ENCODE data around the gene CASD1.

CASD1 gene

DNA sequence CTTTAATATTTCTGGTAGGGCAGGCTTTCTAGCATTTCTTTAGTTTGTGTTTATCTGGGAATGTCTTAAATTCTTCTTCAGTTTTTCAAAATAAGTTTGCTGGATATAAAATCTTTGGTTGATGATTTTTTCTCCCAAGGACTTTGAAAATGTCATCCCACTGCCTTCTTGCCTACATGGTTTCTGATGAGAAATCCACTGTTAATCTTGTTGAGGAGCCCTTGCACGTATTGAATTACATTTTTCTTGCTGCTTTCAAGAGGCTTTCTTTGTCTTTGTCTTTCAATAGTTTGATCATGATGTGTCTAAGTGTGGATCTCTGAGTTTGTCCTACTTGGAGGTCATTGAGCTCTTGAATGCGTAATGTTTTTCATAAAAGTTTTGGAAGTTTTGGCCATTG lies 66.0 kb downstream of the CASD1 start:
- Histone ChIP-seq H3F3A (ENCODE audit: insufficient read depth, low read length) (no peaks in the 10 kb centered on the region), H2AFZ (ENCODE audit: low read length) (no peak overlapping the region), H3K27me3 (replicated peaks; ENCODE audit: insufficient read depth, low read length) (no peaks in the 10 kb centered on the region), H3K36me3 (replicated peaks; ENCODE audit: insufficient read depth, low read length) (no peaks in the 10 kb centered on the region), H3K4me1 (ENCODE audit: low read length) (peaks cover 12% of the 10 kb centered on the region; the same call in 1 of the 2 replicates), H3K4me3 (ENCODE audit: low read length) (no peak overlapping the region), H3K4me2 (ENCODE audit: low read depth, low read length) (no peak overlapping the region), H3K79me2 (ENCODE audit: low read length) (no peaks in the 10 kb centered on the region), H3K9ac (ENCODE audit: low read length) (no peak overlapping the region), H4K20me1 (ENCODE audit: insufficient read depth, low read length) (no peaks in the 10 kb centered on the region), H3K9me3 (replicated peaks; ENCODE audit: insufficient read depth, low read length) (no peaks in the 10 kb centered on the region), H3K27ac (ENCODE audit: low read length) (no peak overlapping the region), H3K9me2 (replicated peaks; ENCODE audit: insufficient read depth, low read length) (no peaks in the 10 kb centered on the region)
- TF ChIP-seq EZH2 (optimal IDR thresholded peaks at IDR 0.05; ENCODE audit: low read depth, low read length) (no peak), EZH2phosphoT487 (IDR thresholded peaks at IDR 0.05; ENCODE audit: low read length) (no peak), CTCF (IDR thresholded peaks at IDR 0.05; ENCODE audit: low read length) (no peak)
- no peak for DNase-seq

DNA sequence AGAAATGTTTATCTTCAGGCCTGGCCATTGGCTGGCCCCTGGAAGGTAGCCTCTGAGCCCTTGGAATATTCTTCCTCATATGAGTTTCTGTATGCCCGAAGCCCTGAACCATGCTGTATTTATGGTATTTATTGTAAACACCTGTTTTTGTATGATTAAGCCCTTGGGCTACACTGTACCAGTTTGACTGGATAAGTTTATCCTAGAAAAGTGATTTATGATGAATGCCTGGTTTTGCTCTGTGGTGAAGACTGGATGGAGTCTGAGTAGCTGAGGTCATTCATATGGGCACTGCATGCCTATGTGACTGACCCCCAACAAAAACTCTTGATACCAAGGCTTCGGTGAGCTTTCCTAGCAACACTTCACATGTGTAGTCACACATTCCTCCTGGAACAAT lies 66.7 kb downstream of the CASD1 start:
- Histone ChIP-seq H4K20me1 (ENCODE audit: insufficient read depth, low read length) (no peaks in the 10 kb centered on the region), H3F3A (ENCODE audit: insufficient read depth, low read length) (no peaks in the 10 kb centered on the region), H3K27ac (ENCODE audit: low read length) (no peak overlapping the region), H3K36me3 (replicated peaks; ENCODE audit: insufficient read depth, low read length) (no peaks in the 10 kb centered on the region), H3K27me3 (replicated peaks; ENCODE audit: insufficient read depth, low read length) (no peaks in the 10 kb centered on the region), H3K9me3 (replicated peaks; ENCODE audit: insufficient read depth, low read length) (no peaks in the 10 kb centered on the region), H3K4me2 (ENCODE audit: low read depth, low read length) (no peak overlapping the region), H3K4me3 (ENCODE audit: low read length) (no peak overlapping the region), H2AFZ (ENCODE audit: low read length) (no peak overlapping the region), H3K4me1 (ENCODE audit: low read length) (peaks cover 12% of the 10 kb centered on the region; the same call in 1 of the 2 replicates), H3K79me2 (ENCODE audit: low read length) (no peaks in the 10 kb centered on the region), H3K9me2 (replicated peaks; ENCODE audit: insufficient read depth, low read length) (no peaks in the 10 kb centered on the region), H3K9ac (ENCODE audit: low read length) (no peak overlapping the region)
- no peak for DNase-seq
- TF ChIP-seq EZH2 (optimal IDR thresholded peaks at IDR 0.05; ENCODE audit: low read depth, low read length) (no peak), EZH2phosphoT487 (IDR thresholded peaks at IDR 0.05; ENCODE audit: low read length) (no peak), CTCF (IDR thresholded peaks at IDR 0.05; ENCODE audit: low read length) (no peak)

DNA sequence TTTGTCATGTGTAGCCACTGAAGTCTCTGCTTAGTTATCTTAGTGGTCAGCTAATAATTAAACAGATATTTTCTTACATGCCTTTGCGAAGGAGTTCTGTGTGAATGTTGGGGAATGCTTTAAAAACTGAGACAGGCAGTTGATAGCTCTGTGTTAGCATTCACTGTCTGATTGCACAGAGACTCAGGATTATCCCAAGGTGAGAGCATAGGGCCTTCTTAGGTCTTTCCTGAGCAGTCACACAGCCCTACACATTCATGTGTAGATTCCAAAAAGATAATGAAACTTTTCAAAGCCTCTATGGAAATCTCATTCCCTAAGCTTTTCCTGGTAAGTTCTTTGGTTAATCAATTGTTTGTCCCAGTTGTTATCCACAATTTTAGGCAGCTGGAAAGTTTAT lies 67.7 kb downstream of the CASD1 start:
- no peak overlapping the region for H3K27ac ChIP-seq (ENCODE audit: low read length)
- no peaks in the 10 kb centered on the region for H3K9me3 ChIP-seq (replicated peaks; ENCODE audit: insufficient read depth, low read length)
- H4K20me1 ChIP-seq (ENCODE audit: insufficient read depth, low read length): no peaks in the 10 kb centered on the region
- no peaks in the 10 kb centered on the region for H3K36me3 ChIP-seq (replicated peaks; ENCODE audit: insufficient read depth, low read length)
- H3K4me1 ChIP-seq (ENCODE audit: low read length): peaks cover 12% of the 10 kb centered on the region; the same call in 1 of the 2 replicates
- no peak overlapping the region for H3K9ac ChIP-seq (ENCODE audit: low read length)
- DNase-seq: no peak
- no peak for TF ChIP-seq CTCF (IDR thresholded peaks at IDR 0.05; ENCODE audit: low read length)
- TF ChIP-seq EZH2phosphoT487 (IDR thresholded peaks at IDR 0.05; ENCODE audit: low read length): no peak
- no peak for TF ChIP-seq EZH2 (optimal IDR thresholded peaks at IDR 0.05; ENCODE audit: low read depth, low read length)
- H3K79me2 ChIP-seq (ENCODE audit: low read length): no peaks in the 10 kb centered on the region
- no peak overlapping the region for H3K4me2 ChIP-seq (ENCODE audit: low read depth, low read length)
- H3K27me3 ChIP-seq (replicated peaks; ENCODE audit: insufficient read depth, low read length): no peaks in the 10 kb centered on the region
- no peaks in the 10 kb centered on the region for H3K9me2 ChIP-seq (replicated peaks; ENCODE audit: insufficient read depth, low read length)
- no peak overlapping the region for H3K4me3 ChIP-seq (ENCODE audit: low read length)
- H3F3A ChIP-seq (ENCODE audit: insufficient read depth, low read length): no peaks in the 10 kb centered on the region
- no peak overlapping the region for H2AFZ ChIP-seq (ENCODE audit: low read length)

Data from MM.1S (cell line).